ENCODE data around the gene COL25A1.

GRCh38 chr4:109033993-109034392 is 268.5 kb downstream of the COL25A1 start:
- TF ChIP-seq POLR2A (IDR thresholded peaks at IDR 0.05) = no peak
- TF ChIP-seq CTCF (IDR thresholded peaks at IDR 0.05) = no peak
